NCI-H1048 (cell line): ENCODE results near the gene SLC6A20.
A peak's percentile ranks its signal among the peaks of the same experiment; 100 is the strongest.

Source experiments
- DNase-seq: peaks from one replicate; lab custom pipeline; 2025; lab: John Stamatoyannopoulos, UW

SLC6A20 gene

DNA sequence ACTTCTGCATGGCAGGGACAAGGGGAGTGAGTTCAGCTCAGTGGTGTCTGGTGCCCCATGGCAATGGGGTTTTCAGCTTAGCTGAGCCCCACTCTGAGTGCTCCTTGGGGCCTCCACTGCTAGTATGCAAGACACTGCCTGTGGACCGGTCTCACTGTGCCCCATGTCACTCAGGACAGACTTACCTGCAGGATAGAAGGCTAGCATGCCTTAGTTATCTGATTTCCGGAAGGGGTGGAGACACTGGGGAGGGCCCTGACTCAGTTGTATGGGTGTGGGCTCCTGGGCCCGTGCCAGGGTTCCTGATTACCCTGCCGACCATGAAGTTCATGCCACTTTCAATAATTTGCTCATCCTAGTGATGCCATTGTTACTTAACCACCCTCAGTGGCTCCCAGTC is 4.3 kb upstream of the SLC6A20 start:
- DNase-seq = no peak

DNA sequence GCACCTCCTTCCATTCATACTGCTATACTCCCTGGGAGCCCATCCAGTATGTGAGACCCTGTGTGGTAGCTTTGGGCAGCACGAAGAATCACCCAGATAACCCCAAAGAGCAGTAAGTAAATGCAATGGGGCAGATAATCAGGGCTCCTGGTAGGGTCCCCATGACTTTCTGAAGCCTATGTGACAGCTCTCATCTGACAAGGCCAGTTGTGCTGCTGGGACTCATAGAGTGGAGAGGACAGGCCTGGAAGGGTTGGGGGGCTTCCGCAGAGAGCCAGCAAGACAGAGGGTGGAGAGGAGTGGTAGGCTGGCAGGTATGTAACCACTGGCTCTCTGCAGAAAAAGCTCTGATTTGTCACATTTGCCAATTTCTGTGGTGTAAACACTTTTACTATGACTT is 3.2 kb upstream of the SLC6A20 start:
- DNase-seq = no peak

DNA sequence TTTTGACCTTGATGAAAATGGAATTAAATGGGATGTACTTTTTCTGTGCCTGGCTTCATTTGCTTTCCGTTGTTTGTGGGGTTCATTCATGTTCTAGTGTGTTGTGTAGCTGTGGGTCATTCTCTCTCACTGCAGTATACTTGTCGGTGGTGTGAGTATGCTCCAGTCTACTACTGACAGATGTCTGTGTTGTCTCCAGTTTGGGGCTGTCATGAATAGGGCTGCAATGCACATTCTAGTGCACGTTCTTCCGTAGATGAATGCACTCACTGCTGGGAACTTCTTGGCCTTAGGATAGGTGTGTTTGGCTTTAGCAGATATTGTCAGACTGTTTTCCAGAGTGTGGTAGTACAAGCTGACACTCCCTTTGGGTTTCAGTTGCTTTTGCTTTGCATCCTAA is 1.7 kb upstream of the SLC6A20 start:
- DNase-seq = no peak

DNA sequence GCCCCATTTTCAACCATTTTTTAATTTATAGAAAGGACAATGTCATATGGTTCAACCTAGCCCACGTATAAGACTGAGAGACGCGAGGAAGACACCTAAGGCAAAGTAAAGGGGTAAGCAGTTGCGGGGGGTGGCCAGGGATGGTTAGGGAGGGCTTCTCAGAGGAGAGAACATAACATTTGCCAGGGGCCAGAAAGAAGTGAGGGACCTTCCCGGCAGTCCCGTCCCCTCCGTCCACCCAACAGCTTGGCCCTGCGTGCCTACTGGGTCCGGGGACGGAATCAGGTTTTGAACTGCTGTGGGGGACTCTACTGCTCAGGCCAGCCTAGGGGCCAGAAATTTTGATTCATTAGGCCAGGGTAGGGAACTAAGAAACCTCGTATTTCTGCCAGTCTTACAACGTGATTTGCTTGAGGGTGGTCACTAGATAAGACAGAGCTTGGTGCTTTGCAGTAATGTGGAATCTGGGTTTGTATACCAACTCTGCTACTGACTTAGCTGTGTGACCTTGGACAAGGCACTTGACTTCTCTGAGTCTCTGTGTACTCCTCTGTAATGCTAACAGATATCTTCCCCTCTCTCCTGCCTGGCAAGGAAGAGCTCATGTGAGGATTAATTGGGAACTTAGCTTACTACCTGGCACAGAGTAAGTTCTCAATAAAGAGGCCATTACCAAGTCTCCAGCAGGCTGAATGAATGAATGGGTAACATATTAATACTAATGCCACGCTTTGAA is 734 bp upstream of the SLC6A20 start:
- no peak for DNase-seq

DNA sequence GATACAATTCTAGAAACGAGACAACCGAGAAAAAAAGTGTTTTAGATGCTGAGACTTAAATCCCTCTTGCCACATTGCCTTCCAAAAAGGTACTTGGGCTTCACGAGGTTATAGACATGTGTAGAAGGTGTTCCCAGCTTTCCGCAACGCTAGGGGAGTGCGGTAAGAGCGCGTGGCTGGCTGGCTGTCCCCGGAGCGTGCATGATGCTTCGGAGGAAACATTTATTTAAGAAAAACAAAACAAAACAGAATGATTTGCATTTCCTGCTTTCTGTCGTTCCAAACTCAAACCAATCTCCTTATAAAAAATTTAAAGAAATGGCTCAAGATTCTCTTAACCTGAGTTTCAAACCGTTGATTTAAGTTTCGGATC is 841 bp downstream of the SLC6A20 start:
- DNase-seq = no peak

DNA sequence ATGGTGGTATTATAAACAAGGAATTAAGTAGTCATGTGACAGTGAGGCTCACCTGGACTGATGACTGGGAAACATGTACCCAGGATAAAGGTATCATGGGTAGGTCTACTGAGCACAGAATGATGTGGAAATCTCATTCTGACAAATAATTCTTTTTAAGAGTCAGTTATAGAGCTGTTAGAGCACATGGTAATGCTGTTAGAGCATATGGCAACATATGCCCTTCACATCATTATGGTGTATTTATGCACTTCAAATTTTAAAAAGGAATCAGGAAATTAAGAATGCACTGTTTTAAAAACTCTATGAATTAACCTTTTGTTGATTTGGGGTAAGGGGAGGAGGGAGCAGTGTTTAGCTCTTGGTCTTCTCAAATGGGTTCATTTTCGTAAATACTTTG is 1.7 kb downstream of the SLC6A20 start:
- DNase-seq = no peak

DNA sequence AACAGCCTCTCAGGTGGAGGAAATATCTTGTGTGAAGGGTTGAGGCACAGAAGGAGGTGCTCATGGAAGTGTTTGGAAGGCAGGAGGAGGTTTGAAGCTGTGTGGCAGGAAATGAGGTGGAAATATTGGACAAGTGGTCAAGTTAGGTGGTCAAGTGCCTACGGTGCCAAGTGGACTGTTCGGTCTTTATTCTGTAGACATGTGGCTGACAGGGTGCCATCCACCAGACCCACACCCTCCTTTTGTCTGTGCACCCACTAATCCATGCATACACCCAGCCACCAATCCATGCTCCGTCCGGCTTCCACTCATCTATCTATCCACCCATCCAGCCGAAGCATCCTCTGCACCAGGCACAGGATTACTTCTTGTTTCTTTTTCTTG is 2.2 kb downstream of the SLC6A20 start:
- no peak for DNase-seq

DNA sequence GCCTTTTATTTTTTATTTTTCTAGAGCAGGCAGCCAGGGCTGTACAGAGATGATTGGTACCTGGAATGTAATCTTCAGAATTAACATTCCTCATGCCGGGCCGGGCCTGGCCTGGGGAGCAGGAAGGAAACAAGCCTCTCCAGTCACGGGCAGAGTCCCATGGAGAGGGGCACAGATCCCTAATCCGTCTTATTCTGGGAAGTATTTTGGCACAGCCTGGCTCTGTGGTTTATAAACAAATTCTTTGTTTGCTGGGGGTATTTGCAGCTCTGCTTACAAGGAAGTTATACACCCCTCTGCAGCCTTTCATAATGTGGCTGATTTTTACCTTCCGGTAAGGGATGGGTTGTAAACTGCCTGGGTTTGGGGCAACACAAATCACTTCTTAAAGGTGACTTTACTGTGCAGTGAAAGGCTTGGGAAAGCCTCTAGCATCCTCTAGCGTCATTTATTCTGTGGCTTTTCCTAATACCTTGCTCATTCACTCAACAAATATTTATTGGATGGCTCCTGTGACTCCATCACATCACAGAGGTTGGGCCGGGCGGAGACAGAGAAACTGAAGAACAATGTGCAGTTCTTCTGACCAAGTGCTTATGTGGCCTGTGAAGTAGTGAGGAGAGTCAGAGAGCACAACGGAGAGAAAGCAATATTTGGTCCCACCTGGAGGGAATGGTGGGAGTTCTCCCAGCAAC is 2.7 kb downstream of the SLC6A20 start:
- DNase-seq = peak; percentile 80

DNA sequence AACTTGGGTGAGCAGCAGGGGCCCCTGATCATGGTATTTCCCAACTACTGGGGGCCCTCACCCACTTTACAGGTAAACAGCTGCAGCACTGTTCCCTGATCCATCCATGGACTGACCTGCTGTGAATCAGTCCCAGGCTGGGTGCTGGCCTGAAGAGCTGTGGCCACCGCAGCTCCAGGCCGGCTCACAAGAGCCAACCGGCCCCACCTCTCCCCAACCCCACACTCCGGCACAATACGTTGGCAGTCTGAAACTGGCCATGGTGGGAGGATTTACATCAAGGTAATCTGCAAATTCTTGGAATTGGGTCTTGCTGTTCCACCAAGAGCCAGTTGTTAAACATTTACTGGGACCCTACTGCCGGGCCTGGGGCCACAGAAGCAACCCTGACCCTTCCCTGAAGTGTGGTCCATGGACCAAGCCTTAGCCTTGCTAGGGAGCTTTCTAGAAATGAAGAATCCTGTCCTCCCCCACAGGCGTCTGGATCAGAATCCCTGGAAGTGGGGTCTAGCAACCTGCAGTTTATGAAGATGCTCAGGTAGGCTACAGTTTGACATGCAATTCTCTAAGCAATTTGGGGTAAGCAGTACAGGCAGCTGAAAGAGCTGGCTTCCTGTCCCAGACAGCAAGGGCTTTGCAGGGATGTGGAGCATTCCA is 3.7 kb downstream of the SLC6A20 start:
- DNase-seq = no peak

DNA sequence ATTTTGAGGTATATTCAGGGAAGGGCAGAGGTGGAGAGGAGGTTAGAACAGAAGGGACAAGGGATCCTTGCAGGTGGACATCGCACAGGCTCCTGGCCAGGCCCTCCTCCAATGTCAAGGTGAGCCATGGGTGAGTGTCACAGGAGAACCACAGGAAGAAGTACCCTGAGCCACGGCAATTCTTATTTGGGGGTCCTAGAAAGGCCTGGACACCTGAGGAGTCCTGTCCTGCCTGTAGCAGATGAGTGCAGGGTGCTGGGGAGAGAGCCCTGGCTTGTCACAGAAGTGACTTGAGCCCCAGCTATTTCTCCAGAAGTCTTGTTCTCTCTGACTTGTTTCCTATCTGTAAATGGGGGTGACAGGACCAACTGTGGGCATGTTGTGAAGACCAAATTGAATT is 4.3 kb downstream of the SLC6A20 start:
- no peak for DNase-seq

DNA sequence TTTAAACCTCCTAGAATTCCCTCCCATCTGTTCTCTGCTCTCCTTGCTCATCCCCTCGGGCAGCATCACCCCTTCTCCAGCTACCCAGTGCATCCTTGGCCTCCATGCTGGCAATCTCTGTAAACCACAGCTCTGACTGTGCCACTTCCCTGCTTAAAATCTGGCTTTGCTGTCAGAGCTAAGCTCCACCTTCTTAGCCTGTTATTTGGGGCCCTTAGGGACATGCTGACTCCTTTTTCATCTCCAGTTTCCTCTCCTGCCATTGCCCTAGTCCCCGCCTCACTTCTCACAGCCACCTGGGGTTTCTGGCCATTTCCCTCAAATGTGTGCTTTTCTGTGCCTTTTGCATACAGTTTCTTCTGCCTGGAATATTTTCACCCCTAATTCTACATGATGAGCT is 5.7 kb downstream of the SLC6A20 start:
- DNase-seq = no peak

DNA sequence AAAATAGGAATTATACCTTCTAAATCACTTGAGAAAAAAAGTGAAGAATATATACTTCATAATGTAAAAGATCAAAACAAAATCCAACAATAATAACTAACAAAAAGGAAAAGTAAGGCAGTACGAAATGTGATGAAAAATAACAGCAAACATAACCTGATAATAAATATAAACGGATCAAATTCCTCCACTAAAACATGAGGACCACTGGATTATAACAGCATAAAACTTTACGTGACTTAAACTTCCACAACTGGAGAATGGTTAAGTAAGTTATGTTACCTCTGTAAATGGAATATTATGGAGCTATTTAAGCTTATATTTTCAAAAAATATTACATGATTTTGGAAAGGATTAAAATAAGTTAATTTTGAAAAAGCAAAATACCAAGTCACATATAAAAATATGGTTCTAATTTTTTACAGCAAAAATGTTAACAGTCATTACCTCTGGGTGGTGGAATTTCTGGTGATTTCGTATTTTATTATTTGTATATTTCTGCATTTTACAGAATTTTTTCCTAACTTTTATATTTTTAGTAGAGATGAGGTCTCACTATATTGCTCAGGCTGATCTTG is 7.0 kb downstream of the SLC6A20 start:
- DNase-seq = no peak

DNA sequence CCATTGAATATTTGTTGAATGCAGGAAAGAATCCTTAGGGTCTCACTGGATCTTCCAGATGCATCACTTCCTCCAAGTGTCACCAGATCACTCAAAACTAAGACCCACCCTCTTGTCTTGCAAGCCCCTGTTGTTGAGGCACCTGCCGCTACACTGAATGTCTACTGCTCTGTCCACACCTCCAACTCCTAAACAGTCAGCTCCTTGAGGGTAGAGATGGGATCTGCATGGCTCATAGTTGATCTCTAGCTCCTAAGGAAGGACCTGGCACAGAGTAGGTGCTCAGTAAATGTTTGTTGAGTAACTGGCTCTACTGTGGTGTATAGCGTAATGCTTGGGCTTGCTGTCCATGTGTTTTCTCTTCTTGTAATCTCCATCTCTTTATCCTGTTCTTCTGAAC is 8.8 kb downstream of the SLC6A20 start:
- DNase-seq = no peak

DNA sequence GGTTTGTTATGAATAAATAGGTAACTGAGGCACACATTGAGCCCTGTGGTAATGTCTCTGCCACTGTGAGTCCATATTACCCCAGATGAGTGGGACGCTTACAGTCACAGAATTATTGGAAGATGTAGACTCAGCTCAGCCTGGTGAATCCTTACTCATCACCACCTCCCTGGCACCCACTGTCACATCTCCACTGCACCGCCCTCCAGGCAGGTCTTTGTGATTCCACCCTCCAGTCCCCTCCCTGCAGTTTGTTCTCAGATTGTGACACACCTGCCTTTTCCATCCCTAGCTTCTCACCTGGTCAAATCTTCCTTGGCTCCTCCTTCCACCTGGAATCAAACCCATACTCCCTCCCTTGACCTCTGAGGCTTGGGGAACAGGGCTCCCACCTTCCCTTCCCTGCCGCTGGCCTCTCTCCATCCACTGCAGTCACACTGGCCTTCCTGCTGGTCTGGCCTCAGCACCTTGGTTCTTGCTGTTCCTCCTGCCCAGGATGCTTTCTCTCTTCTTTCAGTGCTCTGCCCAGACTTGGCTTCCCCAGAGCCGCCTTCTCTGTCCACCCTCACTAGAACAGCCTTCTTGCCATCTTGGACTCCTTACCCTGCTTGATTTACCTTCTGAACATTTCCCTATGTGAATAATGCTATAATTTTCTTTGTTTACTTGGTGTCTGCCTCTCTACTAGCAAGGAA is 9.4 kb downstream of the SLC6A20 start:
- DNase-seq = no peak

DNA sequence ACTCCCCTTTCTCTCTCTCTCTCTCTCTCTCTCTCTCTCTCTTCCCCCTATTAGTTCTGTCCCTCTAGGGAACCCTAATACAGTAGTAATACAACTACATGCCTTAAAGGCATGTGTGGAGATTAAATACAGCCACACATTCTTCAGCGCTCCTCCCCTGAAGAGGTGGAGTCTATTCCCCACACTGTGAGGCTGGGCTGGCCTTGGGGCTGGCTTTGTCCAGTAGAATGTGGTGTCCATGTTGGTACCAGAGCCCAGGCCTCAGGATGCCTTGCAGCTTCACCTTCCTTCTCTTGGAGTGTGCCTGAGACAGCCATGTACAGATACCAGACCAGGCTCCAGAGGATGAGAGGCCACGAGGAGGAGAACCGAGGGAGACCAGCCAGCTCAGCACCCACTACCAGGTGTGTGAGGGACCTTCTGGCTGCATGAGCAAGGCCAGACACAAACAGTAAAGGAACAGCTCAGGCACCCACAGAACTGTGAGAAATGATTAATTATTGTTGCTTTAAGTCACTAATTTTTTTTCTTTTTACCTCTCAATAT is 10.7 kb downstream of the SLC6A20 start:
- no peak for DNase-seq

DNA sequence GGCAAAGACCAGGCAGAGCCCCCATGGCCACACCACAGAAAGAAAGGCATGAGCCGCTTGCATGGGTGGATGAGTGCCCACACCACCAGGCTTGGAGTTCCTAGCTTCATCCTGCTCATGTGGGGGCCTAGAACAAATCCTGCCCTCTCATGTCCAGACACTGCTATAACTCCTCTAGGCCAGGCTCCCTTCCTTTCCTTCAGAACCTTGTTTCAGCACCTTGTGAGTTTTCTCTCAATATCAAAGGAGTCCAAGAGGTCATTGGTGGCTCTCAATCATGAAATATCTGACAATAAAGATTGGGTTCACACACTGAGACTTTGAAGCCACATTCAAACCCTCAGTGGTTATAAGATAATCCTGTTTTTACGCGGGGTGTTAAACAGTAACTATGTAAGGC is 12.7 kb downstream of the SLC6A20 start:
- no peak for DNase-seq

DNA sequence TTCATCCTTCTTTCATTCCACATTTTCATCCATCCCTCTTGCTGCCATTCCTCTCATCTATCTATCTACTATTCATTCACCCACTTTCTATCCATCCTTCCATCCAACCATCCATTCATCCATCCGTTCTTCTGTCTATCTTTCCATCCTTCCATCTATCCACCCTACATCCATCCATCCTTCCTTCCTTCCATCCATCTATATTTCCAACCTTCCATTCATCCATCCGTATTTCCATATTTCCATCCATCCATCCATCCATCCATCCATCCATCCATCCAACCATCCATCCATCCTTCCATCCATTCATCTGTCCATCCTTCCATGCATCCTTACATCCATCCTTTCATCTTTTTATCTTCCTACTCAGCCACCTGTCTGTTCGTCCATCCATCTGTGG is 14.0 kb downstream of the SLC6A20 start:
- no peak for DNase-seq

DNA sequence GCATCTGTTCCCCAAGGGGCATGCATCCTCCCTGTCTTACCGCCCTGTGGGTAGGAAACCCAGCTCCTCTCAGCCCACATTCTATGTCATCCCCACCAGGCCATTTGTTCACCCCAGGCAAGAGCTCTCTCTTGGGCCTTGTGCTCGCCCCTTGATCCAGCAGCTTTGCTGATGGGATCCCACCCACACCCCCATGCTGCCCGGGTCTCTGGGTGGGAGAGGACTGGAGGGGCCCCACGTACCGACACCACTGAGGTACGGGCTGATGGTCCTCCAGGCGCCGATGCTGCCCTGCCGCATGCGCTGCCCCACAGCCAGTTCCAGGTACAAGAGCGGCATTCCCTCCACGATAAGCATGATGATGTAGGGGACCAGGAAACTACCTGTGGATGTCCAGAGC is 14.5 kb downstream of the SLC6A20 start:
- no peak for DNase-seq

DNA sequence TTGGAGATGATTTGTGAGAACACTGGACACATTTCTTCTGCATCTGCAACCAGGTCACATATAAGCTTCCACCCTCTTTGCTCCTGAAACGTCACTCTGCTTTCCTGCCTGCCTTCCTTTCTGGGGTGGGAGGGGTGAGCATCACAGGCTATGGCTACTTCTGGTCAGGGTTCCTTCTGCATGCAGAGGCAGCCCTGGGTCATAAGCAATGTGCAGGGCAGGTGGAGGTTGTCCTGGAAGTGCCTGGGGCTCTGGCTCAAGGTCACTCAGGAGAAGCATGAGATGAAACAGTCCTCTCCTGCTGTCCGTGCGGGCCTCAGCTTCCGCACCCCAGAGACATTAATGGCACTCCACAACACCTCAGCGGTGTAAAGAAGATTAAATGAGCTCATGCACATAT is 15.1 kb downstream of the SLC6A20 start:
- no peak for DNase-seq

DNA sequence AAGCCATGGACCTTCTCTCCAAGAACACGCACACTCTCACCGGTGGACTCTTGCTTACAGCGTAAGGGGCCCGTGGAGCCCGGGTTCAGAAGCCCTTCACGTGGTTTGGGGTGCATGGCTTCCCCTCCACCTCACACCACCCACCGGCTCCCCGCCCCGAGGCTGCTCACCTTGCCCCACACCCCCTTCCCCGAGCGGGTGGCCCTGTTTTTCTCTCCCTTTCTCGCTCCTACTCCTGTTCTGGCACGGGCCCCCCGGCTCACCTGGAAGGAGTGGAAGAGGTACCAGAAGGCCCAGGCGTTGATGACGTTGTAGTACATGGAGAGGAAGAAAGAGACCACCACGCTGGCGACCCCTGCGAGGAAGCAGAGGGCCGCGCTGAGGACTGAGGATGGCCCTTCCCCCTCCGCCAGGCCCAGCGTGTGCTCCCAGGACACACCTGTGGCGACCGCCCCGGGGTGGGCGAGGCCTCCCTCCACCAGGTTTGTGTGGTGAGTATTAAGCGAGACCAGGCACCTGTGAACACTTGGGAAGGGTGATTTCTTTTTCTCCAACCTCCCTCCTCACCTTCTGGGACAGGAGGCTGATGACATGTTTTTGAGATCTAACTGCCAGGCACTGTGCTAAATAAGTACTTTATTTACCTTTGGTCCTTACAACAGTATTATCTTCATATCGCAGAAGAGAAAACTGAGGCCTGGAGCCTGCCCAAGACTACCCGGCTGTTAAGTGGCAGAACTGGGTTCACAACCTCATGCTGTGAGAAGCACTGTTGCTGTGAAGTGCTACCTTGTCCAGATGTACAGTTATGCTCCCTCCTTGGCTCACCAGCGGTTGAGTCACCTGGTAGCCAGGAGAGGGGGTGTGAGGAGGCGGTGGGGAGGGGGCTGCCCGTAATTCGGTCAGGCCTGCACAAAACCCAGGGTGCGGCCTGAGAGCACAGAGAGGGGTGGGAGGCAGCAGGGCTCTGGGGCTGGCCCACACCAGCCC is 16.3 kb downstream of the SLC6A20 start:
- no peak for DNase-seq

DNA sequence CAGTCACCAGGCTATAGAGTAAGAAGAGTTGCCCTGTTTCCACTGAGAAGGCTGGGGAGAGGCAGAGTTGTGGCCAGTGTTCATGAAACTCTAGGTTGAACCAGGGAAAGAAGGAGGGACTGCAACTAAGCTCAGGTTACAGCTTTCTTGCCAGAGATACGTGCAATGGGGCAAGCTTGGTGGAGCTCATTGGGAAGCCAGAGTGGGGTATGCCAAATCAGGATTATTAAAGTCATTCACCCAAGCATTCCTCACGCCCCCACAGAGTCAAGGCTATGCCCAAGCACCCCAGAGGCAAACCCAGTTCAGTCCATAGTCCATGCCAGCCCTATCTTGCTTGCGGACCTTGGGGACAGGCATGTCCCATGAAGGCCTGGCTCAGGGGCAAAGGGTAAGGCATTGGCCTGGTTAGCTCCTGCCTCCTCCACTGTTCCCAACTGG is 17.6 kb downstream of the SLC6A20 start:
- DNase-seq = no peak
